Measurements from ENCODE around the gene SYNPO.
A peak's percentile ranks its signal among the peaks of the same experiment; 100 is the strongest.

SYNPO gene

DNA sequence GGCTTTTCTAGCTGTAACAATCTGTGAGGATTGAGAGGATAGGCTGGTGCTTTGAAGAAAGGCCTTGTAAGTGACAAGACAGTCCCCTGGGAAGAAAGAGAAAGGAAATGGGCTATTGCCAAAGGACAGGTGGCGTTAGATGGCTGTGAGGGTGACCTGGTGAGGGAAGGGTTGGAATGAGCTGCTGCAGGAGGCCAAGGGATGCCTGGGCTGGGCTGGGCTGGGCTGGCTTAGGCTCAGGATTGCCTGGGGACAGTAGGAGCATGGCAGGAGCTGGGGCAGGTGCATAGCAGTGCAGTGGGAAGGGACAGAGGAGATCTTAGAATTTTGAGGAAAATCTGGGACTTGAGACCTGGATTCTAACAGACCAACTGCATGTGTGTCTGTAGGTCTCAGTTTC lies 10.9 kb downstream of the SYNPO start:
- Histone ChIP-seq H3K27me3 (ENCODE audit: insufficient read depth, poor library complexity, severe bottlenecking) (no peaks in the 10 kb centered on the region), H3K4me3 (ENCODE audit: severe bottlenecking) (no peak overlapping the region), H3K9me3 (ENCODE audit: severe bottlenecking) (no peaks in the 10 kb centered on the region), H3K36me3 (ENCODE audit: low read depth) (0 out of 2 replicates have a peak, but pooled peaks cover 13% of the 10 kb centered on the region), H3K27ac (ENCODE audit: poor library complexity, severe bottlenecking) (no peak overlapping the region), H3K4me1 (ENCODE audit: insufficient read depth, poor library complexity, severe bottlenecking) (no peaks in the 10 kb centered on the region)
- ATAC-seq (ENCODE audit: low read depth) (no peak), DNase-seq (ENCODE audit: low spot score) (no peak)
- TF ChIP-seq, protein P1, sequence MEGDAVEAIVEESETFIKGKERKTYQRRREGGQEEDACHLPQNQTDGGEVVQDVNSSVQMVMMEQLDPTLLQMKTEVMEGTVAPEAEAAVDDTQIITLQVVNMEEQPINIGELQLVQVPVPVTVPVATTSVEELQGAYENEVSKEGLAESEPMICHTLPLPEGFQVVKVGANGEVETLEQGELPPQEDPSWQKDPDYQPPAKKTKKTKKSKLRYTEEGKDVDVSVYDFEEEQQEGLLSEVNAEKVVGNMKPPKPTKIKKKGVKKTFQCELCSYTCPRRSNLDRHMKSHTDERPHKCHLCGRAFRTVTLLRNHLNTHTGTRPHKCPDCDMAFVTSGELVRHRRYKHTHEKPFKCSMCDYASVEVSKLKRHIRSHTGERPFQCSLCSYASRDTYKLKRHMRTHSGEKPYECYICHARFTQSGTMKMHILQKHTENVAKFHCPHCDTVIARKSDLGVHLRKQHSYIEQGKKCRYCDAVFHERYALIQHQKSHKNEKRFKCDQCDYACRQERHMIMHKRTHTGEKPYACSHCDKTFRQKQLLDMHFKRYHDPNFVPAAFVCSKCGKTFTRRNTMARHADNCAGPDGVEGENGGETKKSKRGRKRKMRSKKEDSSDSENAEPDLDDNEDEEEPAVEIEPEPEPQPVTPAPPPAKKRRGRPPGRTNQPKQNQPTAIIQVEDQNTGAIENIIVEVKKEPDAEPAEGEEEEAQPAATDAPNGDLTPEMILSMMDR (IDR thresholded peaks at IDR 0.05; ENCODE audit: poor library complexity, severe bottlenecking) = no peak

DNA sequence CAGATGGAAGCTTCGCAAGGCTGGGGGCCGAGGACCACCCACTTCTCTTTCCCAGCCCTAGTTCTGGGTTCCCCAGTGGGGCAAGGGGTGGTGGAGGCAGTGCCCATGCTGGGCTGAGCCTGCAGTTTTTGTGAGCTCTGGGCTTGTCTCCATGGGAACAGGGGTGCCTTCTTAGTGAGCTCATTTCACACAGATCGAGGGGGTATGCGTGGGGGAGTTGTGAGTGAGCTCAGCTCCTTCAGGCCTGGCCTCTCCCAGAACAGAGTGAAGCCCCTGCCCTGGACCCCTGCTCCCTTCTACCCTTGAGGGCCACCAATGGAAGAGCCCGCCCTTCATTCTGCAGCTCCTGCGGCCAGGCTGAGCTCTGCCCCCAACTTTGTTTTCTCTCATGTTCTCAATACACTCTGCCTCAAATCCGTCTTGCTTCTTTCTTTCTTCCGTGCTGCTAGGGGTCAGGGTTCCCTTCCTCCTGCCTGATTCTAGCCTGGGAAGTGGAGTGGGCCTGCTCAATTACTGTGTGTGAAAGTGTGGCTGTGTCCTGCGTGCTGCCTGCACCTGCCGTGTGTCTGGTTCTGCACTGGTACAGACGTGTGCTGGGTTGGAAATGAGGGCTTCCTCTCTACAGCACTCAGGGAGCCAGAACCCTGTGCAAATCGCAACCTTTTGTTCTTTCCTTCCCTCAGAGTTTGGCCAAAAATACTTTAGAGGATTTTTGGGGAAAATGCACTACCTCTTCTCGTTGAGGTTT lies 11.6 kb downstream of the SYNPO start:
- H3K27ac ChIP-seq (ENCODE audit: poor library complexity, severe bottlenecking) = no peak overlapping the region
- TF ChIP-seq, protein P1 (IDR thresholded peaks at IDR 0.05; ENCODE audit: poor library complexity, severe bottlenecking) = no peak
- H3K4me1 ChIP-seq (ENCODE audit: insufficient read depth, poor library complexity, severe bottlenecking) = no peaks in the 10 kb centered on the region
- H3K27me3 ChIP-seq (ENCODE audit: insufficient read depth, poor library complexity, severe bottlenecking) = no peaks in the 10 kb centered on the region
- ATAC-seq (ENCODE audit: low read depth) (no peak), DNase-seq (ENCODE audit: low spot score) (no peak)
- no peak overlapping the region for H3K4me3 ChIP-seq (ENCODE audit: severe bottlenecking)
- H3K9me3 ChIP-seq (ENCODE audit: severe bottlenecking) = no peaks in the 10 kb centered on the region
- H3K36me3 ChIP-seq (ENCODE audit: low read depth) = 0 out of 2 replicates have a peak, but pooled peaks cover 13% of the 10 kb centered on the region

DNA sequence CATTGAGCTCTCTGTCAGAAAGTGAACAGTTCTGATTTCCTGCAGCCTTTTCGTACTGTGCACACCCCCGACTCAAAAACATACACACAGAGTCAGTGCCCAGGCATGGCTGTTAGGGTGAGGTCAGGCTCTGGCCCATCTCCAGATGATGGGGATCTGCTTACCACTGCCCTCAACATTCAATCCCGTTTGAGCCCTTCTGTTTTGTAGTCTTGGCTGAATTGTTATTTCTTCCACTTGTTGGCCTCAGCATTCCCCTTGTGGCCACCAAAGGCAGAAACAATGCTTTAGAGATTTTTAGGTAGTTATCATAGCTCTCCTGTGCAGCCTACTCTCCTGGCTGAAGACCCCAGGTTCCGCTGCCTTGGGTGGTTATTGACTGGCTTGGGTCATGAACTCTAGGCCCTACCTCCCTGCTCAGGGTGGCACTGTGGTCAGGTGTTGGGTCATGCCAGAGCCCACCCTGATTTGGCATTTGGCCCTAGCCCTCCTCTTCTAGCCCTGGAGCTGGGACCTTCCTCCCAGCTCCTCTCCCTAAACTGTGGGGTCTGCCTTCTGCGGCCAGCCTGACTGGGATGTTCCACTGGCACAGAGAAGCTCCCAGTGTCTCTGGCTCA lies 12.8 kb downstream of the SYNPO start:
- ATAC-seq (ENCODE audit: low read depth) = no peak
- 0 out of 2 replicates have a peak, but pooled peaks cover 13% of the 10 kb centered on the region for H3K36me3 ChIP-seq (ENCODE audit: low read depth)

DNA sequence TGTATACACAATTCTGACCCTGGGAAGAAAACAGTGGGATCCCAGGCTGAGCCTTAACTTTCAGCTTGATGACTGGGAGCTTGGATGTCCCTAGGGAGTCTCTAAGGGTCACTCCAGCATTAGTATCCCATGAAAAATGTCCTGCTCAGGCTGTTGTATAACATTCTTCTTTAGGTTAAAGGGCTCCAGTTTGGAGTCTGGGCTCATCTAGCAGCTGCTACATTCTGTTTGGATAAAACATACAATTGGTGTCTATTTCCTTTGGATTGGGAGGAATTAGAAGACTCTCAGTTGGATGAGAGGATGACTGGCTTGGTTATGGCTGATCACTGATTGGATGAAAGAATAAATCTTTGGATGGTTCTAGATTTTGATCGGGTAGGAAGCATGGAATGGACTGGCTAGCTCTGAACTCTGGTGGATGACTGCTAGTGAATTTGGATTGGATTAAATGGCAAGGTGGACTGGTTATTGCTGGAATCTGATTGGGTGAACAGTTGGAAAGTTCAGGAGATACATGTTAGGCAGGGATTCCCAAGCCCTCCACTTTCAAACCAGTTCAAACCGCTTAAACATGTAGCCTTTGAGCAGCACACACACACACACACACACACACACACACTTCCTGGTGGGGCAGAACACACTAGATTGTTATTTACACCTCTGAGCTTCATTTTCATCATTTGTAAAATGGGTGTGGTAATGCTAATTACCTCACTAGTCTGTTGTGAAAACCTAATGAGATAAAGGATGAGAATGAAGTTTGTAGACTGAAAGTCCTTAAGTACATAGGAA lies 13.5 kb downstream of the SYNPO start:
- ATAC-seq (ENCODE audit: low read depth) (no peak), DNase-seq (ENCODE audit: low spot score) (no peak)
- Histone ChIP-seq H3K27ac (ENCODE audit: poor library complexity, severe bottlenecking) (no peak overlapping the region), H3K9me3 (ENCODE audit: severe bottlenecking) (no peaks in the 10 kb centered on the region), H3K4me3 (ENCODE audit: severe bottlenecking) (no peak overlapping the region), H3K27me3 (ENCODE audit: insufficient read depth, poor library complexity, severe bottlenecking) (no peaks in the 10 kb centered on the region), H3K4me1 (ENCODE audit: insufficient read depth, poor library complexity, severe bottlenecking) (no peaks in the 10 kb centered on the region), H3K36me3 (ENCODE audit: low read depth) (0 out of 2 replicates have a peak, but pooled peaks cover 13% of the 10 kb centered on the region)
- TF ChIP-seq, protein P1 (IDR thresholded peaks at IDR 0.05; ENCODE audit: poor library complexity, severe bottlenecking) = no peak

More for the DNA sequence above, 12.8 kb downstream of the SYNPO start:
- no peak overlapping the region for H3K27ac ChIP-seq (ENCODE audit: poor library complexity, severe bottlenecking)
- TF ChIP-seq, protein P1 (IDR thresholded peaks at IDR 0.05; ENCODE audit: poor library complexity, severe bottlenecking) = peak; percentile 24
- H3K9me3 ChIP-seq (ENCODE audit: severe bottlenecking) = no peaks in the 10 kb centered on the region
- no peak for DNase-seq (ENCODE audit: low spot score)
- no peaks in the 10 kb centered on the region for H3K27me3 ChIP-seq (ENCODE audit: insufficient read depth, poor library complexity, severe bottlenecking)
- H3K4me3 ChIP-seq (ENCODE audit: severe bottlenecking) = no peak overlapping the region
- H3K4me1 ChIP-seq (ENCODE audit: insufficient read depth, poor library complexity, severe bottlenecking) = no peaks in the 10 kb centered on the region

All from RWPE2 (cell line).